ENCODE measurements around the gene EXPH5. TPM values are rescaled to one million over a fixed set of nuclear protein-coding genes. Genes with fewer than 3 reads are reported as not detected.

The EXPH5 gene
- polyA plus RNA-seq, 1 donor (not counting 4 experiments of a cell fraction or from before 2014, with no cell fraction given), result 11.7 TPM

- no peak for FAIRE-seq
- Histone ChIP-seq H3K9me1 (ENCODE audit: control insufficient read depth, extremely low read depth, insufficient read depth, low read length) (no peaks in the 10 kb centered on the region), H3K9me3 (ENCODE audit: control insufficient read depth, low read depth, low read length) (no peaks in the 10 kb centered on the region), H3K36me3 (ENCODE audit: control insufficient read depth in 2 of 2, extremely low read depth in 1 of 2, insufficient read depth in 2 of 2, low read length in 2 of 2) (peaks cover 5 to 11% of the 10 kb centered on the region in 2 experiments), H3K4me1 (ENCODE audit: control insufficient read depth, extremely low read depth, insufficient read depth, low read length) (peaks cover 23% of the 10 kb centered on the region), H3K27me3 (ENCODE audit: control insufficient read depth, extremely low read depth, insufficient read depth, low read length) (no peaks in the 10 kb centered on the region), H4K20me1 (ENCODE audit: control insufficient read depth, extremely low read depth, insufficient read depth, low read length) (peaks cover 2% of the 10 kb centered on the region), H3K4me3 (ENCODE audit: control insufficient read depth in 2 of 3, extremely low read depth in 1 of 3, insufficient read depth in 2 of 3, low read depth in 1 of 3, low read length in 3 of 3) (no peak overlapping the region), H2AFZ (ENCODE audit: control insufficient read depth, low read length) (no peak overlapping the region), H3K9ac (ENCODE audit: control insufficient read depth, extremely low read depth, insufficient read depth, low read length) (no peak overlapping the region), H3K4me2 (ENCODE audit: control insufficient read depth, extremely low read depth, insufficient read depth, low read depth, low read length) (no peak overlapping the region), H3K79me2 (ENCODE audit: control insufficient read depth, insufficient read depth, low read length) (peaks cover 4% of the 10 kb centered on the region), H3K27ac (ENCODE audit: control insufficient read depth, insufficient read depth, low read length) (no peak overlapping the region)
- dilution Hi-C loops (cut with MboI; ENCODE audit: extremely low pct_ligation_motif_present, low sequenced_read_pairs), result no loop called here
- no peak for DNase-seq (ENCODE audit: low read depth, low spot score)
- TF ChIP-seq CTCF (optimal IDR thresholded peaks at IDR 0.05 in 1 of 3, IDR thresholded peaks at IDR 0.05 in 1 of 3, conservative IDR thresholded peaks at IDR 0.05 in 1 of 3; ENCODE audit: extremely low read depth in 1 of 3, insufficient read depth in 2 of 3, low read length in 3 of 3) (no peak), EZH2 (IDR thresholded peaks at IDR 0.05; ENCODE audit: low read length) (no peak)
Observed at GRCh38 chr11:108569896-108570295, 23.7 kb downstream of the EXPH5 start.

DNA sequence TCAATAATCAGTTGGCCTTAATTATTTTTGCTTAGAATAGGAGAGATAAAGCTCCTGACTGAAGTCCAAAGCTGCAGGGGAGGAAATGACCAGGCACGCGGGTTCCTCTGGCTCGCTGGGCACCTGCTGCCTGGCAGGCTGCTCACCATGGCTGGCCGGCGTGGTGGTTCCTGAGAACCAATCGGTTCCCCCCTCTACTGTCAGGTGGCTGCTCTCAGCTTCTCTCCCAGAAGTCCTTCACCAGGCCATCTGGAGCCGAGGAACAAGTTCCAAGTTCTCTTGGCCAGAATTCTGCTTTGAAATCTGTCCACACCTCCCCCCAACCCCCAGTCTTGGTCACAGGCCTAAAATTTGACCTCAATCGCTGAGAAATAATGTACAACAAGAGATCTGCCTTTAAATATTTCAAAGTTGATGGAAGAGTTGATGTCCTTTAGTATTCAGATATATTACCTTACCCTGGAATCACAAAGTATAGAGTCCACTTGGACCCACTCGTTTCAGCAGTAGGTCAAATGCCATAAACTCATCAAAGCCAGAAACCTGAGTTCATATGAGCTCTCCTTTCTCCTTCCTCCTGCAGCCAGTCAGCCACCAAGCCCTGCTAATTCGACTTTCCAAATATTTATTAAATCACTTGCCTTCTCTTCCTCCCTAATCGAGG is 25.2 kb downstream of the EXPH5 start:
- TF ChIP-seq EZH2 (IDR thresholded peaks at IDR 0.05; ENCODE audit: low read length), result no peak
- TF ChIP-seq CTCF (optimal IDR thresholded peaks at IDR 0.05 in 1 of 3, IDR thresholded peaks at IDR 0.05 in 1 of 3, conservative IDR thresholded peaks at IDR 0.05 in 1 of 3; ENCODE audit: extremely low read depth in 1 of 3, insufficient read depth in 2 of 3, low read length in 3 of 3), result no peak
- no peaks in the 10 kb centered on the region for H3K9me3 ChIP-seq (ENCODE audit: control insufficient read depth, low read depth, low read length)
- FAIRE-seq, result no peak
- no peak overlapping the region for H3K27ac ChIP-seq (ENCODE audit: control insufficient read depth, insufficient read depth, low read length)
- H3K79me2 ChIP-seq (ENCODE audit: control insufficient read depth, insufficient read depth, low read length), result peaks cover 2% of the 10 kb centered on the region
- H4K20me1 ChIP-seq (ENCODE audit: control insufficient read depth, extremely low read depth, insufficient read depth, low read length), result peaks cover 2% of the 10 kb centered on the region
- no peak for DNase-seq (ENCODE audit: low read depth, low spot score)
- no peaks in the 10 kb centered on the region for H3K9me1 ChIP-seq (ENCODE audit: control insufficient read depth, extremely low read depth, insufficient read depth, low read length)
- no peak overlapping the region for H3K9ac ChIP-seq (ENCODE audit: control insufficient read depth, extremely low read depth, insufficient read depth, low read length)
- H3K4me2 ChIP-seq (ENCODE audit: control insufficient read depth, extremely low read depth, insufficient read depth, low read depth, low read length), result no peak overlapping the region
- peaks cover 10 to 11% of the 10 kb centered on the region in 2 experiments for H3K36me3 ChIP-seq (ENCODE audit: control insufficient read depth in 2 of 2, extremely low read depth in 1 of 2, insufficient read depth in 2 of 2, low read length in 2 of 2)
- no peak overlapping the region for H3K4me3 ChIP-seq (ENCODE audit: control insufficient read depth in 2 of 3, extremely low read depth in 1 of 3, insufficient read depth in 2 of 3, low read depth in 1 of 3, low read length in 3 of 3)
- no peak overlapping the region for H2AFZ ChIP-seq (ENCODE audit: control insufficient read depth, low read length)
- dilution Hi-C loops (cut with MboI; ENCODE audit: extremely low pct_ligation_motif_present, low sequenced_read_pairs), result no loop called here
- H3K27me3 ChIP-seq (ENCODE audit: control insufficient read depth, extremely low read depth, insufficient read depth, low read length), result no peaks in the 10 kb centered on the region
- H3K4me1 ChIP-seq (ENCODE audit: control insufficient read depth, extremely low read depth, insufficient read depth, low read length), result peaks cover 23% of the 10 kb centered on the region

Measured in keratinocyte (primary cell).